H9 (cell line): ENCODE data around the gene SHB. TPM values are rescaled to one million over a fixed set of nuclear protein-coding genes. Genes with fewer than 3 reads are reported as not detected.

Experiments
- DNase-seq: peaks from one replicate; pipeline ENCODE4 v3.0.0-alpha.2; 2017
- H2AFZ ChIP-seq: one replicate; pipeline ENCODE4 v1.6.1; 2013; ENCODE audit warnings: mild to moderate bottlenecking, low read length, control low read depth, moderate library complexity
- H2AK5ac ChIP-seq: 2 replicates; pipeline ENCODE4 v1.6.1; 2013; ENCODE audit warnings: low read length, control low read depth, mixed read lengths; ENCODE audit not compliant: insufficient read length
- H2BK120ac ChIP-seq: one replicate; pipeline ENCODE4 v1.6.1; 2013; ENCODE audit warnings: low read depth, mild to moderate bottlenecking, low read length, control low read depth, inconsistent platforms; ENCODE audit not compliant: poor library complexity, severe bottlenecking
- H2BK12ac ChIP-seq: 2 replicates; pipeline ENCODE4 v1.6.1; 2013; ENCODE audit warnings: low read length, control low read depth, mixed read lengths, low read depth; ENCODE audit not compliant: insufficient read length
- H2BK15ac ChIP-seq: 2 replicates; pipeline ENCODE4 v1.6.1; 2013; ENCODE audit warnings: low read depth, low read length, control low read depth
- H2BK20ac ChIP-seq: one replicate; pipeline ENCODE4 v1.6.1; 2013; ENCODE audit warnings: low read depth, mild to moderate bottlenecking, low read length, control low read depth, inconsistent platforms; ENCODE audit not compliant: poor library complexity, severe bottlenecking
- H2BK5ac ChIP-seq: 2 replicates; pipeline ENCODE4 v1.6.1; 2013; ENCODE audit warnings: low read length, control low read depth, mixed read lengths; ENCODE audit not compliant: insufficient read length
- H3K14ac ChIP-seq: 2 replicates; pipeline ENCODE4 v1.6.1; 2013; ENCODE audit warnings: low read length, control low read depth; ENCODE audit not compliant: insufficient read depth
- H3K18ac ChIP-seq: 2 replicates; pipeline ENCODE4 v1.6.1; 2013; ENCODE audit warnings: low read depth, mild to moderate bottlenecking, mixed read lengths, low read length, control low read depth; ENCODE audit not compliant: insufficient read length
- H3K23ac ChIP-seq: 2 replicates; pipeline ENCODE4 v1.6.1; 2013; ENCODE audit warnings: low read length, control low read depth, mixed read lengths, low read depth; ENCODE audit not compliant: insufficient read length
- H3K23me2 ChIP-seq: 2 replicates; pipeline ENCODE4 v1.6.1; 2013; ENCODE audit warnings: low read depth, mild to moderate bottlenecking, mixed read lengths, low read length, control low read depth; ENCODE audit not compliant: insufficient read length, poor library complexity, severe bottlenecking
- H3K27ac ChIP-seq: 2 replicates; pipeline ENCODE4 v1.5.1; 2013; ENCODE audit warnings: low read length, control low read depth, mixed read lengths, low read depth; ENCODE audit not compliant: insufficient read length
- H3K27me3 ChIP-seq: 2 replicates; pipeline ENCODE4 v1.6.1; 2013; ENCODE audit warnings: low read length, control low read depth, inconsistent platforms; ENCODE audit not compliant: insufficient read depth
- H3K4ac ChIP-seq: 2 replicates; pipeline ENCODE4 v1.6.1; 2013; ENCODE audit warnings: low read depth, mild to moderate bottlenecking, control low read depth, inconsistent platforms, low read length, moderate library complexity
- H3K4me1 ChIP-seq: 2 replicates; pipeline ENCODE4 v1.6.1; 2013; ENCODE audit warnings: low read length, control low read depth, inconsistent platforms; ENCODE audit not compliant: insufficient read depth
- H3K4me2 ChIP-seq: 2 replicates; pipeline ENCODE4 v1.6.1; 2013; ENCODE audit warnings: low read length, control low read depth, mixed read lengths; ENCODE audit not compliant: insufficient read length, insufficient read depth
- H3K56ac ChIP-seq: 2 replicates; pipeline ENCODE4 v1.6.1; 2013; ENCODE audit warnings: low read depth, mild to moderate bottlenecking, mixed read lengths, low read length, control low read depth; ENCODE audit not compliant: insufficient read length
- H3K79me1 ChIP-seq: 2 replicates; pipeline ENCODE4 v1.6.1; 2013; ENCODE audit warnings: low read depth, mild to moderate bottlenecking, moderate library complexity, low read length, control low read depth, inconsistent platforms; ENCODE audit not compliant: insufficient read depth, poor library complexity, severe bottlenecking
- H3K79me2 ChIP-seq: 2 replicates; pipeline ENCODE4 v1.6.1; 2013; ENCODE audit warnings: low read length, control low read depth, inconsistent platforms; ENCODE audit not compliant: insufficient read depth
- H3K9ac ChIP-seq: 2 replicates; pipeline ENCODE4 v1.6.1; 2013; ENCODE audit warnings: low read length, control low read depth, mixed read lengths; ENCODE audit not compliant: insufficient read length; ENCODE audit errors: extremely low read depth
- H3K9me3 ChIP-seq: one replicate; pipeline ENCODE4 v1.6.1; 2013; ENCODE audit warnings: low read depth, low read length, inconsistent platforms; ENCODE audit not compliant: control insufficient read depth
- H3T11ph ChIP-seq: one replicate; pipeline ENCODE4 v1.6.1; 2013; ENCODE audit warnings: mild to moderate bottlenecking, low read length, control low read depth, inconsistent platforms
- H4K20me1 ChIP-seq: one replicate; pipeline ENCODE4 v1.6.1; 2013; ENCODE audit not compliant: control insufficient read depth, insufficient read length, insufficient read depth
- H4K5ac ChIP-seq: 2 replicates; pipeline ENCODE4 v1.6.1; 2013; ENCODE audit warnings: low read depth, mild to moderate bottlenecking, mixed read lengths, low read length, control low read depth; ENCODE audit not compliant: insufficient read length
- H4K8ac ChIP-seq: replicated peaks from 2 replicates; pipeline ENCODE4 v1.6.1; 2013; ENCODE audit warnings: low read length, control low read depth, mixed read lengths, low read depth; ENCODE audit not compliant: insufficient read length
- H4K91ac ChIP-seq: 2 replicates; pipeline ENCODE4 v1.6.1; 2013; ENCODE audit warnings: low read depth, mild to moderate bottlenecking, moderate library complexity, mixed read lengths, low read length, control low read depth; ENCODE audit not compliant: insufficient read length
- H3K27ac Mint-ChIP-seq, 3 experiments: 2 replicates in 2 of 3; 3 replicates in 1 of 3; pipeline ENCODE4 v1.8.0; 2020 to 2021; ENCODE audit warnings: mixed read lengths in 3 of 3, mild to moderate bottlenecking in 1 of 3, moderate library complexity in 1 of 3
- H3K27me3 Mint-ChIP-seq: 2 replicates; pipeline ENCODE4 v1.8.0; 2021; ENCODE audit warnings: low read depth, mild to moderate bottlenecking, moderate library complexity, mixed read lengths
- H3K36me3 Mint-ChIP-seq, 3 experiments: 2 replicates in 2 of 3; 3 replicates in 1 of 3; pipeline ENCODE4 v1.8.0; 2020 to 2021; ENCODE audit warnings: low read depth in 3 of 3, mixed read lengths in 3 of 3; ENCODE audit not compliant: insufficient read depth in 1 of 3
- H3K4me1 Mint-ChIP-seq, 2 experiments: 2 replicates each; pipeline ENCODE4 v1.8.0; 2020; ENCODE audit warnings: mixed read lengths in 2 of 2
- H3K4me3 Mint-ChIP-seq, 2 experiments: 2 replicates in 1 of 2; 3 replicates in 1 of 2; pipeline ENCODE4 v1.8.0; 2020 to 2021; ENCODE audit warnings: mild to moderate bottlenecking in 2 of 2, mixed read lengths in 2 of 2, moderate library complexity in 1 of 2
- H3K9me3 Mint-ChIP-seq, 2 experiments: 2 replicates in 1 of 2; 3 replicates in 1 of 2; pipeline ENCODE4 v1.8.0; 2020; ENCODE audit warnings: mild to moderate bottlenecking in 2 of 2, mixed read lengths in 2 of 2, moderate library complexity in 1 of 2
- CTCF ChIP-seq: fragments of 200-600 bp; sonication (generic); conservative IDR thresholded peaks from 3 replicates; pipeline ENCODE4 v1.8.0; 2021; ENCODE audit warnings: antibody characterized with exemption, mild to moderate bottlenecking
- WGBS: extraction: QIAGEN DNeasy Blood & Tissue Kit; methylation state at CpG from one replicate; pipeline ENCODE4 v1.1.7; 2013; ENCODE audit warnings: missing lambda C conversion rate, low lambda C conversion rate, mixed read lengths; ENCODE audit not compliant: insufficient read length; ENCODE audit errors: extremely low coverage; 5-methylcytosine and 5-hydroxymethylcytosine counted together
- total RNA-seq: library from RNA; stranded (reverse); gene quantifications from 2 replicates; pipeline ENCODE4 v1.2.1, GENCODE V29; 2021

Gene SHB
- total RNA-seq, 1 experiment from 2014 or later = 14.6 TPM

- Histone ChIP-seq H3K27me3 (no peaks in the 10 kb centered on the region), H3K4me2 (no peak overlapping the region), H3K9ac (no peak overlapping the region), H3K79me2 (no peaks in the 10 kb centered on the region), H4K8ac (no peak overlapping the region), H2BK12ac (no peak overlapping the region), H3K56ac (no peak overlapping the region), H2BK20ac (no peak overlapping the region), H3K4me1 (no peaks in the 10 kb centered on the region), H3K23ac (no peak overlapping the region), H3K23me2 (no peaks in the 10 kb centered on the region), H3K4ac (no peak overlapping the region), H3K9me3 (no peaks in the 10 kb centered on the region), H2AFZ (no peak overlapping the region), H3K27ac (no peak overlapping the region), H3K18ac (no peak overlapping the region), H2AK5ac (no peak overlapping the region), H3T11ph (no peak overlapping the region), H4K5ac (no peak overlapping the region), H2BK5ac (no peak overlapping the region), H2BK120ac (no peak overlapping the region), H4K20me1 (no peaks in the 10 kb centered on the region), H3K79me1 (no peaks in the 10 kb centered on the region), H3K14ac (no peak overlapping the region), H4K91ac (no peak overlapping the region), H2BK15ac (no peak overlapping the region)
- H3K36me3 Mint-ChIP-seq = peaks cover 0 to 2% (median 0%) of the 10 kb centered on the region in 3 experiments; a peak in 2 of 7 replicates
- TF ChIP-seq CTCF = no peak
- no peak overlapping the region for H3K4me3 Mint-ChIP-seq
- H3K4me1 Mint-ChIP-seq = peaks cover 0 to 12% of the 10 kb centered on the region in 2 experiments; a peak in 1 of 4 replicates
- WGBS = no CpG with 5 or more reads among the region's 3 CpGs
- no peak for DNase-seq
- H3K9me3 Mint-ChIP-seq = no peaks in the 10 kb centered on the region
- H3K27me3 Mint-ChIP-seq = no peaks in the 10 kb centered on the region
- H3K27ac Mint-ChIP-seq = peak overlapping the region in 1 of 3 experiments; percentile 62; a peak in 1 of 7 replicates
Measured at GRCh38 chr9:37978983-37979382, 90.0 kb downstream of the SHB start.
